ENCODE results near the gene SPTLC3. TPM values are rescaled to one million over a fixed set of nuclear protein-coding genes. Genes with fewer than 3 reads are reported as not detected.

The SPTLC3 gene
- total and polyA plus RNA-seq, 2 of the 13 experiments (the other 11 are each of a cell fraction or from before 2014, with no cell fraction given), result 20.5 to 95.6 TPM

DNA sequence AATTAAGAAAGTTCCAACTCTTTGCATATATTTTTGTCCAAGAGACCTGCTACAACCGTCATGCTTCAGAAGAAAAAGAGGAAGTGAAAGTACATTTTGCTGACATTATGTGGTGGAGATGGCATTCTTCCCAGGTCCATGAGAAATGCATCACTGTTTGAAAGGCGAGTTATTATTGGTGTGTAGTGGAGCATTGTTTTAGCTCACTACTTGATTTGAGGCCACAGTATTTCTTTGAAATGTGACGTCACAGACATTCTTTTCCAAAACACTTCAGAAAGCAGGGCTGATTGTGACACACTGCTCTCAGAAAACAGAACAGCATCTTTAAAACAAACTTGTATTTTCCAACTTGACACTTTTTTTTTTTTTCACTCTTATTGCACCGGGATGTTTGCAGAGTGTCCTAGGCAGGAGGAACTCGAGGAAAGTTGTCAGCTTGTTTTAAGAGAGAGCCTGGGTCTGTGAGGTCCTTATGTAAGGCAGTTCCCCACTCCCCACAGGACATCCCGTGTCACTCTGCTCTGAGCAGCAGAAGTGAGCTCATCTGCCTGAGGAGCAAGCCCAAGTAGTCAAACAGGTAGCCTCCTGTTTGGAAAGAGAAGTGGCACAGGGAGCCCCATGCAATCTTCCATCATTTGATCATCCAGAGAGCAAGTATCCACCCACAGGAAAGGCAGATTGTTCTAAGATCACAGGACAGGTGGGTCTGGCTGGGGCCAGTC is 1.1 kb downstream of the SPTLC3 start (continued):
- TF ChIP-seq, protein P1, sequence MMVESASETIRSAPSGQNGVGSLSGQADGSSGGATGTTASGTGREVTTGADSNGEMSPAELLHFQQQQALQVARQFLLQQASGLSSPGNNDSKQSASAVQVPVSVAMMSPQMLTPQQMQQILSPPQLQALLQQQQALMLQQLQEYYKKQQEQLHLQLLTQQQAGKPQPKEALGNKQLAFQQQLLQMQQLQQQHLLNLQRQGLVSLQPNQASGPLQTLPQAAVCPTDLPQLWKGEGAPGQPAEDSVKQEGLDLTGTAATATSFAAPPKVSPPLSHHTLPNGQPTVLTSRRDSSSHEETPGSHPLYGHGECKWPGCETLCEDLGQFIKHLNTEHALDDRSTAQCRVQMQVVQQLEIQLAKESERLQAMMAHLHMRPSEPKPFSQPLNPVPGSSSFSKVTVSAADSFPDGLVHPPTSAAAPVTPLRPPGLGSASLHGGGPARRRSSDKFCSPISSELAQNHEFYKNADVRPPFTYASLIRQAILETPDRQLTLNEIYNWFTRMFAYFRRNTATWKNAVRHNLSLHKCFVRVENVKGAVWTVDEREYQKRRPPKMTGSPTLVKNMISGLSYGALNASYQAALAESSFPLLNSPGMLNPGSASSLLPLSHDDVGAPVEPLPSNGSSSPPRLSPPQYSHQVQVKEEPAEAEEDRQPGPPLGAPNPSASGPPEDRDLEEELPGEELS (CRISPR knock-in tag; IDR thresholded peaks at IDR 0.05), result no peak
- TF ChIP-seq ZNF124 (CRISPR knock-in tag; IDR thresholded peaks at IDR 0.05), result no peak
- no peak for TF ChIP-seq MLLT10 (CRISPR knock-in tag; IDR thresholded peaks at IDR 0.05)
- TF ChIP-seq, protein P2, sequence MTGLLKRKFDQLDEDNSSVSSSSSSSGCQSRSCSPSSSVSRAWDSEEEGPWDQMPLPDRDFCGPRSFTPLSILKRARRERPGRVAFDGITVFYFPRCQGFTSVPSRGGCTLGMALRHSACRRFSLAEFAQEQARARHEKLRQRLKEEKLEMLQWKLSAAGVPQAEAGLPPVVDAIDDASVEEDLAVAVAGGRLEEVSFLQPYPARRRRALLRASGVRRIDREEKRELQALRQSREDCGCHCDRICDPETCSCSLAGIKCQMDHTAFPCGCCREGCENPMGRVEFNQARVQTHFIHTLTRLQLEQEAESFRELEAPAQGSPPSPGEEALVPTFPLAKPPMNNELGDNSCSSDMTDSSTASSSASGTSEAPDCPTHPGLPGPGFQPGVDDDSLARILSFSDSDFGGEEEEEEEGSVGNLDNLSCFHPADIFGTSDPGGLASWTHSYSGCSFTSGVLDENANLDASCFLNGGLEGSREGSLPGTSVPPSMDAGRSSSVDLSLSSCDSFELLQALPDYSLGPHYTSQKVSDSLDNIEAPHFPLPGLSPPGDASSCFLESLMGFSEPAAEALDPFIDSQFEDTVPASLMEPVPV (CRISPR knock-in tag; IDR thresholded peaks at IDR 0.05), result 0 out of 2 replicates have a peak, but pooled peaks have one; percentile 17
- TF ChIP-seq ZNF232 (CRISPR knock-in tag; IDR thresholded peaks at IDR 0.05; ENCODE audit: borderline replicate concordance), result 0 out of 2 replicates have a peak, but pooled peaks have one; percentile 29
- no peak for TF ChIP-seq PHB2 (IDR thresholded peaks at IDR 0.05; ENCODE audit: partially characterized antibody)
- TF ChIP-seq, protein P3, sequence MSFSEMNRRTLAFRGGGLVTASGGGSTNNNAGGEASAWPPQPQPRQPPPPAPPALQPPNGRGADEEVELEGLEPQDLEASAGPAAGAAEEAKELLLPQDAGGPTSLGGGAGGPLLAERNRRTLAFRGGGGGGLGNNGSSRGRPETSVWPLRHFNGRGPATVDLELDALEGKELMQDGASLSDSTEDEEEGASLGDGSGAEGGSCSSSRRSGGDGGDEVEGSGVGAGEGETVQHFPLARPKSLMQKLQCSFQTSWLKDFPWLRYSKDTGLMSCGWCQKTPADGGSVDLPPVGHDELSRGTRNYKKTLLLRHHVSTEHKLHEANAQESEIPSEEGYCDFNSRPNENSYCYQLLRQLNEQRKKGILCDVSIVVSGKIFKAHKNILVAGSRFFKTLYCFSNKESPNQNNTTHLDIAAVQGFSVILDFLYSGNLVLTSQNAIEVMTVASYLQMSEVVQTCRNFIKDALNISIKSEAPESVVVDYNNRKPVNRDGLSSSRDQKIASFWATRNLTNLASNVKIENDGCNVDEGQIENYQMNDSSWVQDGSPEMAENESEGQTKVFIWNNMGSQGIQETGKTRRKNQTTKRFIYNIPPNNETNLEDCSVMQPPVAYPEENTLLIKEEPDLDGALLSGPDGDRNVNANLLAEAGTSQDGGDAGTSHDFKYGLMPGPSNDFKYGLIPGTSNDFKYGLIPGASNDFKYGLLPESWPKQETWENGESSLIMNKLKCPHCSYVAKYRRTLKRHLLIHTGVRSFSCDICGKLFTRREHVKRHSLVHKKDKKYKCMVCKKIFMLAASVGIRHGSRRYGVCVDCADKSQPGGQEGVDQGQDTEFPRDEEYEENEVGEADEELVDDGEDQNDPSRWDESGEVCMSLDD (CRISPR knock-in tag; IDR thresholded peaks at IDR 0.05; ENCODE audit: borderline replicate concordance), result 0 out of 2 replicates have a peak, but pooled peaks have one; percentile 17
- TF ChIP-seq HNRNPK (IDR thresholded peaks at IDR 0.05; ENCODE audit: low read depth, low read length, poor library complexity, severe bottlenecking), result no peak
- TF ChIP-seq CREB1 (IDR thresholded peaks at IDR 0.05), result peak; percentile 99
- TF ChIP-seq CREB1 (CRISPR knock-in tag; IDR thresholded peaks at IDR 0.05), result peak; percentile 71
- TF ChIP-seq ELF1 (CRISPR knock-in tag; IDR thresholded peaks at IDR 0.05), result no peak
- TF ChIP-seq, protein P4, sequence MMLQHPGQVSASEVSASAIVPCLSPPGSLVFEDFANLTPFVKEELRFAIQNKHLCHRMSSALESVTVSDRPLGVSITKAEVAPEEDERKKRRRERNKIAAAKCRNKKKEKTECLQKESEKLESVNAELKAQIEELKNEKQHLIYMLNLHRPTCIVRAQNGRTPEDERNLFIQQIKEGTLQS (CRISPR knock-in tag; IDR thresholded peaks at IDR 0.05), result no peak
- TF ChIP-seq JUNB (CRISPR knock-in tag; IDR thresholded peaks at IDR 0.05; ENCODE audit: borderline replicate concordance), result no peak
- no peak for TF ChIP-seq YEATS2 (CRISPR knock-in tag; IDR thresholded peaks at IDR 0.05; ENCODE audit: borderline replicate concordance)
- no peak for TF ChIP-seq ZNF350 (CRISPR knock-in tag; IDR thresholded peaks at IDR 0.05; ENCODE audit: borderline replicate concordance, low read depth)
- 0 out of 2 replicates have a peak, but pooled peaks have one; percentile 2 for TF ChIP-seq RBFOX2 (IDR thresholded peaks at IDR 0.05; ENCODE audit: low read depth, low read length)
- no peak for TF ChIP-seq KLF15 (CRISPR knock-in tag; IDR thresholded peaks at IDR 0.05; ENCODE audit: borderline replicate concordance)
- peak; percentile 56; the same call in 1 of the 2 replicates for TF ChIP-seq TSC22D2 (CRISPR knock-in tag; IDR thresholded peaks at IDR 0.05; ENCODE audit: borderline replicate concordance)
- no peak for TF ChIP-seq CERS6 (CRISPR knock-in tag; IDR thresholded peaks at IDR 0.05)
- TF ChIP-seq MAZ (IDR thresholded peaks at IDR 0.05; ENCODE audit: borderline replicate concordance, low read depth, low read length), result no peak
- TF ChIP-seq MAZ (CRISPR knock-in tag; IDR thresholded peaks at IDR 0.05; ENCODE audit: low read depth), result no peak
- TF ChIP-seq ZNF33A (CRISPR knock-in tag; IDR thresholded peaks at IDR 0.05; ENCODE audit: borderline replicate concordance), result no peak
